Middle frontal gyrus (tissue), 1 donor: ENCODE measurements around the gene DSG2.

Experiments
- DNase-seq: peaks from one replicate; pipeline ENCODE4 v3.0.0-alpha.2; 2015; ENCODE audit warnings: low spot score; ENCODE audit errors: extremely low spot score

DSG2 gene

DNA sequence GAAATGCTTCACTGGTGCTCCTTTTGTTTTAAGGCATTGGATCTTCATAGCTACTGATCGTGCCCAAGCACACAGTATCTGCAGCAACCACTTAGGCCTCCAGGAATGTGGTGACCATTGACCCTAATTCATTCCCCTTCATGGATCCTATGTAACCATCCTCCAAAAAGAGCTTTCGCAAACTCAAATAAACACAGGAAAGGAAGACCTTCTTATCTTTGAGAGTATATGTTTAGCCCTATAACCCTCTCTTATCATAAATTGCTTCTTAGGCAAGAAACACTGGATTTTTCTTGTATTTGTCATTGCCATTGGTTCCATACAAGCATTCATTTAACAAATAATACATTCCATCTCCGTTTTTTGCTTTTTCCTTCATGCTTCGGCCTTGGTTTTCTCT lies 89.6 kb downstream of the DSG2 start:
- no peak for DNase-seq

DNA sequence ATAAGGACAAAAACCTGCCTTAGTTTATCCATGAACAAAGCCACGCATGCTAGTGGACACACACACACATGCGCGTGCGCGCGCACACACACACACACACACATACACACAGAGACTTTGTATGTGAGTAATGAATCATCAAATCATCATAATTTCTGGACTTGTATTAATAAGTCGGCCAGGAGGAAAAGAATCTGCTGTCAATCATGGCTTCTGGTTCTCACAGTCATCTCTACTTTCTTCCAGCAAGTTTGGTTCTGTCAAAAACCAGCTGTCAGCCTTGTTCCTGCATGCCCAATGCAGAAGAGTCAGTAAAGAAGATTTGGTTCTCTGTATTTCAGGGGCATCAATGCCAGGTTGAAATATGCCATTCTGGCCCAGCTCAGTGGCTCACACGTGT lies 92.6 kb downstream of the DSG2 start:
- DNase-seq, result no peak

DNA sequence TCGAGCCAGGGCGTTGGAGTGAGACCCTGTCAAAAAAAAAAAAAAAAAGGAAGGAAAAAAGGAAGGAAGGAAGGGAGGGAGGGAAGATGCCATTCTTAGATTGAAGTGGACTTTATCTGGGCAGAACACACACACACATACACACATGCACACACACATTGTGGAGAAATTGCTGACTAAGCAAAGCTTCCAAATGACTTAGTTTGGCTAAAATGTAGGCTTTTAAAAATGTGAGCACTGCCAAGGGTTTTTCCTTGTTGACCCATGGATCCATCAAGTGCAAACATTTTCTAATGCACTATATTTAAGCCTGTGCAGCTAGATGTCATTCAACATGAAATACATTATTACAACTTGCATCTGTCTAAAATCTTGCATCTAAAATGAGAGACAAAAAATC lies 93.1 kb downstream of the DSG2 start:
- DNase-seq, result no peak

DNA sequence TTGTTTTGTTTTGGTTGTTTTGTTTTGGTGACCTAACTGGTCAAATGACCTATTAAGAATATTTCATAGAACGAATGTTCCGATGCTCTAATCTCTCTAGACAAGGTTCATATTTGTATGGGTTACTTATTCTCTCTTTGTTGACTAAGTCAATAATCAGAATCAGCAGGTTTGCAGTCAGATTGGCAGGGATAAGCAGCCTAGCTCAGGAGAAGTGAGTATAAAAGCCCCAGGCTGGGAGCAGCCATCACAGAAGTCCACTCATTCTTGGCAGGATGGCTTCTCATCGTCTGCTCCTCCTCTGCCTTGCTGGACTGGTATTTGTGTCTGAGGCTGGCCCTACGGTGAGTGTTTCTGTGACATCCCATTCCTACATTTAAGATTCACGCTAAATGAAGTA lies 93.7 kb downstream of the DSG2 start, which contains the start of gene TTR:
Gene TTR, plus strand, starts transcription at position 250 of the 400 bp plus-strand sequence. Its CDS starts 26 bp downstream, at position 276.
- no peak for DNase-seq

GRCh38 chr18:31592506-31593157 lies 94.7 kb downstream of the DSG2 start:
- DNase-seq, result no peak

DNA sequence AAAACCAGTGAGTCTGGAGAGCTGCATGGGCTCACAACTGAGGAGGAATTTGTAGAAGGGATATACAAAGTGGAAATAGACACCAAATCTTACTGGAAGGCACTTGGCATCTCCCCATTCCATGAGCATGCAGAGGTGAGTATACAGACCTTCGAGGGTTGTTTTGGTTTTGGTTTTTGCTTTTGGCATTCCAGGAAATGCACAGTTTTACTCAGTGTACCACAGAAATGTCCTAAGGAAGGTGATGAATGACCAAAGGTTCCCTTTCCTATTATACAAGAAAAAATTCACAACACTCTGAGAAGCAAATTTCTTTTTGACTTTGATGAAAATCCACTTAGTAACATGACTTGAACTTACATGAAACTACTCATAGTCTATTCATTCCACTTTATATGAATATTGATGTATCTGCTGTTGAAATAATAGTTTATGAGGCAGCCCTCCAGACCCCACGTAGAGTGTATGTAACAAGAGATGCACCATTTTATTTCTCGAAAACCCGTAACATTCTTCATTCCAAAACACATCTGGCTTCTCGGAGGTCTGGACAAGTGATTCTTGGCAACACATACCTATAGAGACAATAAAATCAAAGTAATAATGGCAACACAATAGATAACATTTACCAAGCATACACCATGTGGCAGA lies 97.3 kb downstream of the DSG2 start:
- DNase-seq, result no peak

GRCh38 chr18:31596081-31596872 lies 98.3 kb downstream of the DSG2 start:
- no peak for DNase-seq

DNA sequence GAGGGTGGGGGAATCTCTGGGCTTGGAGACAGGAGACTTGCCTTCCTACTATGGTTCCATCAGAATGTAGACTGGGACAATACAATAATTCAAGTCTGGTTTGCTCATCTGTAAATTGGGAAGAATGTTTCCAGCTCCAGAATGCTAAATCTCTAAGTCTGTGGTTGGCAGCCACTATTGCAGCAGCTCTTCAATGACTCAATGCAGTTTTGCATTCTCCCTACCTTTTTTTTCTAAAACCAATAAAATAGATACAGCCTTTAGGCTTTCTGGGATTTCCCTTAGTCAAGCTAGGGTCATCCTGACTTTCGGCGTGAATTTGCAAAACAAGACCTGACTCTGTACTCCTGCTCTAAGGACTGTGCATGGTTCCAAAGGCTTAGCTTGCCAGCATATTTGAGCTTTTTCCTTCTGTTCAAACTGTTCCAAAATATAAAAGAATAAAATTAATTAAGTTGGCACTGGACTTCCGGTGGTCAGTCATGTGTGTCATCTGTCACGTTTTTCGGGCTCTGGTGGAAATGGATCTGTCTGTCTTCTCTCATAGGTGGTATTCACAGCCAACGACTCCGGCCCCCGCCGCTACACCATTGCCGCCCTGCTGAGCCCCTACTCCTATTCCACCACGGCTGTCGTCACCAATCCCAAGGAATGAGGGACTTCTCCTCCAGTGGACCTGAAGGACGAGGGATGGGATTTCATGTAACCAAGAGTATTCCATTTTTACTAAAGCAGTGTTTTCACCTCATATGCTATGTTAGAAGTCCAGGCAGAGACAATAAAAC lies 100.2 kb downstream of the DSG2 start:
- DNase-seq, result no peak
